ENCODE results near the gene FOCAD. TPM values are rescaled to one million over a fixed set of nuclear protein-coding genes. Genes with fewer than 3 reads are reported as not detected.
"Not testable (repeated sequence)": the region's sequence is repeated elsewhere in the genome, so short reads cannot be mapped to it uniquely, and the experiment has no call there.

FOCAD gene
- total RNA-seq, 1 experiment from 2014 or later, result 40.7 TPM

- H3K4me3 ChIP-seq (replicated peaks in 1 of 2; ENCODE audit: low read depth in 1 of 2, low read length in 2 of 2); POLR2A ChIA-PET; ATAC-seq; BruUV-seq (replicated peaks); RAD21 ChIA-PET (ENCODE audit: low non-redundant PET in 1 of 2, low total read pairs in 2 of 2, uncharacterized antibody in 2 of 2, unreplicated experiment in 2 of 2); H3K27ac ChIP-seq (ENCODE audit: low read depth, low read length); H3K4me1 ChIP-seq (ENCODE audit: control insufficient read depth in 1 of 2, insufficient read depth in 2 of 2, low read length in 2 of 2); H3K4me2 ChIP-seq (ENCODE audit: low read length); H2AFZ ChIP-seq (ENCODE audit: low read depth, low read length, poor library complexity, severe bottlenecking); intact Hi-C loops (cut with micrococcal nuclease); H4K20me1 ChIP-seq (ENCODE audit: insufficient read depth); H3K9me3 ChIP-seq (ENCODE audit: control insufficient read depth in 1 of 2, insufficient read depth in 1 of 2, low read depth in 1 of 2, low read length in 2 of 2); H3K9me2 ChIP-seq (ENCODE audit: insufficient read depth); H3K36me3 ChIP-seq (ENCODE audit: control insufficient read depth in 1 of 2, insufficient read depth in 2 of 2, low read length in 2 of 2); H3K27me3 ChIP-seq (ENCODE audit: insufficient read depth, low read length); H3K9ac ChIP-seq (ENCODE audit: low read length); H3K79me2 ChIP-seq (ENCODE audit: insufficient read depth, low read length); CTCF ChIA-PET; DNase-seq (ENCODE audit: low read depth, low spot score): not testable (repeated sequence)
These were observed 289.3 kb downstream of the FOCAD start for GRCh38 chr9:20973246-20973947.

GRCh38 chr9:20974191-20974938 lies 290.3 kb downstream of the FOCAD start:
- H3K4me1 ChIP-seq (ENCODE audit: control insufficient read depth in 1 of 2, insufficient read depth in 2 of 2, low read length in 2 of 2); H3K4me3 ChIP-seq (replicated peaks in 1 of 2; ENCODE audit: low read depth in 1 of 2, low read length in 2 of 2); H3K4me2 ChIP-seq (ENCODE audit: low read length); H2AFZ ChIP-seq (ENCODE audit: low read depth, low read length, poor library complexity, severe bottlenecking); BruUV-seq (replicated peaks); H3K36me3 ChIP-seq (ENCODE audit: control insufficient read depth in 1 of 2, insufficient read depth in 2 of 2, low read length in 2 of 2); H3K9me2 ChIP-seq (ENCODE audit: insufficient read depth); ATAC-seq; H3K9ac ChIP-seq (ENCODE audit: low read length); intact Hi-C loops (cut with micrococcal nuclease); H3K79me2 ChIP-seq (ENCODE audit: insufficient read depth, low read length); H4K20me1 ChIP-seq (ENCODE audit: insufficient read depth); DNase-seq (ENCODE audit: low read depth, low spot score); RAD21 ChIA-PET (ENCODE audit: low non-redundant PET in 1 of 2, low total read pairs in 2 of 2, uncharacterized antibody in 2 of 2, unreplicated experiment in 2 of 2); H3K27ac ChIP-seq (ENCODE audit: low read depth, low read length); H3K27me3 ChIP-seq (ENCODE audit: insufficient read depth, low read length); CTCF ChIA-PET; H3K9me3 ChIP-seq (ENCODE audit: control insufficient read depth in 1 of 2, insufficient read depth in 1 of 2, low read depth in 1 of 2, low read length in 2 of 2); POLR2A ChIA-PET: not testable (repeated sequence)

- Histone ChIP-seq H3K27me3 (ENCODE audit: insufficient read depth, low read length) (no peaks in the 10 kb centered on the region), H3K27ac (ENCODE audit: low read depth, low read length) (no peak overlapping the region), H3K9ac (ENCODE audit: low read length) (no peak overlapping the region), H4K20me1 (ENCODE audit: insufficient read depth) (no peaks in the 10 kb centered on the region), H3K9me3 (ENCODE audit: control insufficient read depth in 1 of 2, insufficient read depth in 1 of 2, low read depth in 1 of 2, low read length in 2 of 2) (no peaks in the 10 kb centered on the region), H3K4me1 (ENCODE audit: control insufficient read depth in 1 of 2, insufficient read depth in 2 of 2, low read length in 2 of 2) (no peaks in the 10 kb centered on the region), H3K4me3 (replicated peaks in 1 of 2; ENCODE audit: low read depth in 1 of 2, low read length in 2 of 2) (no peak overlapping the region), H3K79me2 (ENCODE audit: insufficient read depth, low read length) (no peaks in the 10 kb centered on the region), H3K9me2 (ENCODE audit: insufficient read depth) (no peaks in the 10 kb centered on the region), H3K4me2 (ENCODE audit: low read length) (no peak overlapping the region), H3K36me3 (ENCODE audit: control insufficient read depth in 1 of 2, insufficient read depth in 2 of 2, low read length in 2 of 2) (no peaks in the 10 kb centered on the region), H2AFZ (ENCODE audit: low read depth, low read length, poor library complexity, severe bottlenecking) (no peak overlapping the region)
- POLR2A ChIA-PET, result no interaction called here
- no TSS peak for BruUV-seq (replicated peaks)
- DNase-seq (ENCODE audit: low read depth, low spot score) (no peak), ATAC-seq (no peak)
- RAD21 ChIA-PET (ENCODE audit: low non-redundant PET in 1 of 2, low total read pairs in 2 of 2, uncharacterized antibody in 2 of 2, unreplicated experiment in 2 of 2), result no interaction called here
- intact Hi-C loops (cut with micrococcal nuclease), result no loop called here
- CTCF ChIA-PET, result no interaction called here
- TF ChIP-seq MAX (IDR thresholded peaks at IDR 0.05) (no peak), ELF1 (IDR thresholded peaks at IDR 0.05; ENCODE audit: borderline replicate concordance, low read depth) (no peak), EZH2 (IDR thresholded peaks at IDR 0.05) (no peak), RAD21 (IDR thresholded peaks at IDR 0.05; ENCODE audit: low read depth) (no peak), POLR2AphosphoS5 (IDR thresholded peaks at IDR 0.05; ENCODE audit: low read depth, low read length) (no peak), SP1 (IDR thresholded peaks at IDR 0.05; ENCODE audit: low read depth) (no peak), POLR2A (IDR thresholded peaks at IDR 0.05; ENCODE audit: borderline replicate concordance, extremely low read depth, insufficient read depth, insufficient read length) (no peak), CBX3 (IDR thresholded peaks at IDR 0.05; ENCODE audit: low read depth) (no peak)
These were observed 294.2 kb downstream of the FOCAD start for GRCh38 chr9:20978249-20978648.

Measured in HCT116 (cell line).